ELF-1 (cell line): ENCODE measurements around the gene CCNH.

Experiments used
- DNase-seq: peaks from one replicate; pipeline ENCODE4 v3.0.0-alpha.2; 2016; ENCODE audit warnings: low read depth, low spot score

CCNH gene

DNA sequence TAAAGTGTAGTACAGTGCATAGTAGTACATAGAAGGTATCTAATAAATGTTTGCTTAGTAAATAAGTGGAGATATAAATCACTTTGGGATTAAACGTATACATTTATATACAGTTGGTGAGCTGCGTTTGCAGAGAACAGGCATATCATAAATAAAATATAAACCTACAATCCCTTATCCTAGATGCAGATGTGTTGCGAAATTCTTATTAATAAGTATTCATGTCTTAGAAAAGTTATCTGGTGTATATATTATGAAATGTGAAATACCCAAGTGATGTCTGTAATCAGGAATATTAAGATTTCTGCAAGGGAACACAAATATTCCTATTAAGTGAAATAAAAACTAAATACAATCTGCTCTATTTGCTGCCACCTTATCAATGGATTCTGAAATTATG is 8.8 kb downstream of the CCNH start:
- no peak for DNase-seq

GRCh38 chr5:87403409-87403808 is 9.3 kb downstream of the CCNH start:
- no peak for DNase-seq

GRCh38 chr5:87401626-87402025 is 11.1 kb downstream of the CCNH start:
- DNase-seq = no peak

GRCh38 chr5:87400305-87400899 is 12.3 kb downstream of the CCNH start:
- DNase-seq = no peak

DNA sequence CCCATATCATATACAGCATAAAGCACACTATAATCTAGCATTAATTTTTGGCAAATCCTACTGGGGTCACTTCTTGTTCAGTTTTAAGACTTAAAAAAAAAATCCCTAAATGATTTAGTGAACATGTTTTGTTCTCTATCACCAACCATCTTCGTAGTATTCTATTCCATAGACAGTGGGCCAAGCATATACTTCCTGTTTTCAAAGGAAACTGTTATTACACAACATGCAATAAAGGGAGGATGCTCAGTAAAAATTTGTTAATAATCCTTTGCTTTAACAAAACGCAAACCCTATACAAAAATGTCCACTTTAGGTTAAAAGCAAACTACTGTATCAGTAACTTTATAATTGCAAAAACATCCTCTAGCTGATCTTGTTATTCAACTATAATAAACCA is 13.0 kb downstream of the CCNH start:
- no peak for DNase-seq

DNA sequence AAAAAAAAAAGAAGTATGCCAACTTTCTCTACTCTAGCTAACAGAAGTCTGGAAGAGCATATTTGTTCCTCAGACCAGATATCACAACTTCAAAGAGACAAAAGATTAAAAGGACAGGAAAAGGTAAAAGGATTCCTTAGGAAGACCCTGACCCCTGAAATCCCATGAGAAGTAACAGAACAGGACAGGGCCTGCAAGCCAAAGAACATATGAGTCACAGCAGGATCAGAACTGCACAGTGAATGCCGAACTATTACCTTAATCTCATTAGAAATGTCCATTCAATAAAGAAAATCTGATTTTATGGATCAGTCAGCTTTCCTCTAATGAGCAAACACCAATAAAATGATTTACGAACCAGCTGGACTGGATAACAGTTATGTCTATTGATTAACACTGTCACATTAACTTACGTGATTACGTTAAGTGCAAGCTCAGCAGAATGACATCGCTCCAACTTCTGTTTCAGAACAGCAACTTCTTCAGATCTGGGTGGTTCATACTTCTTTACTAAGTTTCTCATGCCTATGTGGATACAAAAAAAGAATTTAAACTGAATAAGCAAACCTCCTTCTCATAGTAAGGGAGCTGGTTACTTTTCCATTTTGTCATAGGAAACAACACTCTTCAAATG is 13.6 kb downstream of the CCNH start:
- no peak for DNase-seq

GRCh38 chr5:87394411-87395165 is 18.1 kb downstream of the CCNH start:
- DNase-seq = no peak

DNA sequence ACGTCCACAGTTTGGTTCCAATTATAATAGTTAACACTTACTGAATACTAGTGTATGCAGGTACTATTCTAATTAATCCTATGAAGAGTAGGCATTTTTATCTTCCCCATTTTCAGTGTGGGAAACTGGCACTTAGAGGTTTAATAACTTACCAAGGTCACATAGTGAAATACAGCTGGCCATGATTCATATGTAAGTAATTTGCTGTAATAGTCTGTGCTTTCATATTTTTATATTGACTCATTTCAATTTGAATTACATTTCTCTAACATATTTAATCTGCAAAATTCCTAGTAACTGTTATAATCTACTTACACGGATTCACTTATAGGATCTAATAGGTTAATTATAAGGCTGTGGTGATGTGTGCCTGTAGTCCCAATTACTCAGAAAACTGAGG is 19.4 kb downstream of the CCNH start:
- DNase-seq = no peak

- DNase-seq = no peak
These were observed 19.9 kb downstream of the CCNH start for GRCh38 chr5:87392801-87393200.

- no peak for DNase-seq
These were observed 20.6 kb downstream of the CCNH start for GRCh38 chr5:87392170-87392569.

DNA sequence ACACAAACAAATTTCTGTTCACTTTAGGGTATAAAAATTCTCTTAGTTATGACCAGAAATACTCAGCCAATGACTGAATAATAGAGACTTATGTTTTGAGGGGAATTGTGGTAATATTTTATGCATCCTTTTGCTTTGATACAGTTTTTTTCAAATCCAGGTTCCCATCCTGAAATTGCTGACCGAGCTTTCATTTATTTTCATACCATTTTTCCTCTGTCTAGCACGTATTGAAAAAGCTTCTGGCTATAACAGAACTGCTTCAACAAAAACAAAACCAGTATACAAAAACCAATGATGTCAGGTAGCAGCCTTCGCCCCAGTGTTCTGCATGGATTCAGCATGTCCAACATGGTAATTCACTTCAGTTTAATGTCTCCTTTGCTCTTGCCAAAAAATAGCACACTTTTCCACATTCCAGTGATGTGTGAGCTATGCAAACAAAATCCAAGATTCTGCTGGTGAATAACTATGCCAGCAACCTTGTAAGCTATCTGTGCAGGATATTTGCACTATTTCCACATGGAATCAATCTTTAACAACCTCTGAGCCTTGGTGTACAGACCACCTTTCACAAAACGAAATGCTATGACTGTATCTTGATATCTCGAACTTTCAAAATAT is 22.0 kb downstream of the CCNH start:
- no peak for DNase-seq

DNA sequence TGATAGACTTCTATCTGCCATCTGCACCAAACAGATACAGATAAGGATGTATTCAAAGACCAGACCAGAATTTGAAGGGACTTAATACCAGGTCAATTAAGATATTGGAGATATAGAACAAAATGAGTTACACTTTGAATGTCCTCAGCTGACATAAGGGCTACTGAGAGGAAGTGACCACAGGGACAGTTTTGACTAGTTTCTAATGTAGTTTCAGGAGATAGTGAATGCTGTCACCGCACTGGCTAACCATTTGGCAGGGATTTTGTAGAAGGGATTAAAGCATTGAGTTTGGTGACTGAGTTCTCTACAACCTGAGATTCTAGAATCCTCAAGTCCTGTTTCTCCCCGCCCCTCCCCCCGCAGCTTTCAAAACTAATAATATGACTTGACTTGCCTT is 22.7 kb downstream of the CCNH start:
- DNase-seq = no peak

- DNase-seq = no peak
These were observed 23.3 kb downstream of the CCNH start for GRCh38 chr5:87389296-87390034.

DNA sequence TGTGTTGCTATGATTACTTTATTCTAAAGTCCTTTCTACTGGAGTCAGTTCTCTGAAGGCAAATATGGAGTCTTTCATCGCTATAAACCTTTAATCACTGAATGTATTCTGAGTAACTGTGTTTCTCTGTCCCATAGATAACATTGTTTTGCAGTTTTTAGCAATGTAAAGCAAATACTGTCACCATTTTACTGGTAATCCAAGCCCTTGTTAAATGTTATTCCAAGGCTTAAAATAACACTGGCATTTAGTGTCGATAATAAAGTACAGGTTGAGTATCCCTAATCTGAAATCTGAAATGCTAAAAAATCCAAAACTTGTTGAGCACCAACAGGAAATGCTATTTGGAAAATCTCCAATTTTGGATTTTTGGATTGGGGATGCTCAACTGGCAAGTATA is 24.6 kb downstream of the CCNH start:
- DNase-seq = no peak

- no peak for DNase-seq
These were observed 26.9 kb downstream of the CCNH start for GRCh38 chr5:87385802-87386201.

- DNase-seq = no peak
These were observed 29.5 kb downstream of the CCNH start for GRCh38 chr5:87383216-87383615.

GRCh38 chr5:87382224-87382623 is 30.5 kb downstream of the CCNH start:
- DNase-seq = no peak

DNA sequence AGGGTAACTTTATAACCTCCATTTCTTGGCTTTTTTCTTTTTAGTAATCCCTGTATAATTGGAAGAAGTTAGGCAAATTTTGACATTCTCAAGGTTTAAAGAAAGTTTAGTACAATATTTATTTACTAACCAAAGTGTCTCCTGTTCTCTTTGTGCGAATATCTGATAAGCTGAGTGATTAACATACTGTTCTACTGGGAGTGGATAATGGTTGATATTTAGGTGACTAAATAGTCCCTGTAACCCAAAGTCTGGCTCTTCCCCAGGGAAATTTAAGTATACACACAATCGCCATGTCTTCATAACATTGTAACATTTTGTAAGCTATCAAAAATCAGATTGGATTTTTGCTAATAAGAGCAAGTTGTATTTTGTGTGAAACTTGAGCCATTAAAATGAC is 40.0 kb downstream of the CCNH start:
- DNase-seq = no peak

- no peak for DNase-seq
These were observed 43.3 kb downstream of the CCNH start for GRCh38 chr5:87369431-87369830.

DNA sequence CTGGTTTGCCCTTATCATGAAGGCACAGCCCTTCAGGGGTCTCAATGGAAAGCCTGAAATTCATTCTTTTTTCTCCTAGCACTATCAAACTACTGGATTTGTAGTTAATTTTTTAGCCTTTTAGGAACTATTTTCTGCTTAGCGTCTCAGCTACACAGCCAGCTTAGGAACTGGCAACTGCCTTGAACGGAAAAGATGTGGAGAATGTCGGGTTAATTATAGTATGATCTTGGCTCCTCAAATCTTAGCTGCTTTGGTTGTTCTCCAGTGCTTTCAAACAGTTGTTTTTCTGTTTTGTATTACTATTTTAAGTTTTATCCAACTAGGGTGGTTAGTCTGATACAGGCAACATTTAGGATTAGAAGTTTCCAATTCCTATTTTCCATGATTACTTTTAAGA is 44.1 kb downstream of the CCNH start:
- DNase-seq = no peak

DNA sequence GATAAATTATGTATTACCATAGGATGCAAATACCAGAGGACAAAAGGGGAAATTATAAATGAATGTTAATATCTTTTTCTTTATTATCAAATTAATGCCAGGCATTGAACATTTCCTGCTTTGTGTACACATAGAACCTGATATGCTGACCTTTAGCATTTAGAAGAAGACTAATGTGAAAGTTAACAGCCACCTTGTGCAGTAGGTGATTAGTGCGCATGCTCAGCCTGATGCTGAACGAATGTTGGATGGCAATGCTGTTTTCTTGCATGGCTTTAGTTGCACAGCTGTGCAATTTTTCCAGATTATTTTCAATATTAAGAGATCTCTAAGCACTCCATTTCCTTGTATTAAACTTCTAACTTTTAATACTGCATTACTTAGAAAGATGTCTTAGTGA is 45.5 kb downstream of the CCNH start:
- no peak for DNase-seq
